ENCODE data around the gene CHST13. TPM values are rescaled to one million over a fixed set of nuclear protein-coding genes. Genes with fewer than 3 reads are reported as not detected.

CHST13 gene
- total RNA-seq, 1 experiment from 2014 or later: 1.3 TPM

- DNase-seq: no peak
- no peak for TF ChIP-seq CTCF (IDR thresholded peaks at IDR 0.05; ENCODE audit: unreplicated experiment)
- Mint-ChIP-seq H3K9me3 (ENCODE audit: low read depth, unreplicated experiment) (no peaks in the 10 kb centered on the region), H3K27me3 (ENCODE audit: unreplicated experiment) (peaks cover 32% of the 10 kb centered on the region), H3K4me3 (ENCODE audit: low read depth, unreplicated experiment) (no peak overlapping the region), H3K36me3 (ENCODE audit: insufficient read depth, unreplicated experiment) (no peaks in the 10 kb centered on the region), H3K4me1 (ENCODE audit: low read depth, unreplicated experiment) (peaks cover 8% of the 10 kb centered on the region), H3K27ac (ENCODE audit: unreplicated experiment) (no peak overlapping the region)
- CTCF ChIA-PET: interaction anchor here (1.8 kb wide), 1 partner anchor 9 kb away, joined by 4 read pairs; no protein-coding TSS in a partner anchor
- intact Hi-C loops (cut with micrococcal nuclease; ENCODE audit: unreplicated experiment): no loop called here
- BruUV-seq (replicated peaks): no TSS peak
Observed at GRCh38 chr3:126509597-126510307, 14.2 kb upstream of the CHST13 start.

GRCh38 chr3:126510308-126510910 lies 13.5 kb upstream of the CHST13 start:
- no peak overlapping the region for H3K27ac Mint-ChIP-seq (ENCODE audit: unreplicated experiment)
- H3K9me3 Mint-ChIP-seq (ENCODE audit: low read depth, unreplicated experiment): no peaks in the 10 kb centered on the region
- DNase-seq: no peak
- TF ChIP-seq CTCF (IDR thresholded peaks at IDR 0.05; ENCODE audit: unreplicated experiment): no peak
- no TSS peak for BruUV-seq (replicated peaks)
- H3K36me3 Mint-ChIP-seq (ENCODE audit: insufficient read depth, unreplicated experiment): no peaks in the 10 kb centered on the region
- H3K27me3 Mint-ChIP-seq (ENCODE audit: unreplicated experiment): peaks cover 26% of the 10 kb centered on the region
- CTCF ChIA-PET: no interaction called here
- intact Hi-C loops (cut with micrococcal nuclease; ENCODE audit: unreplicated experiment): no loop called here
- no peak overlapping the region for H3K4me3 Mint-ChIP-seq (ENCODE audit: low read depth, unreplicated experiment)
- peaks cover 8% of the 10 kb centered on the region for H3K4me1 Mint-ChIP-seq (ENCODE audit: low read depth, unreplicated experiment)

- intact Hi-C loops (cut with micrococcal nuclease; ENCODE audit: unreplicated experiment): no loop called here
- CTCF ChIA-PET: no interaction called here
- no TSS peak for BruUV-seq (replicated peaks)
- no peak for TF ChIP-seq CTCF (IDR thresholded peaks at IDR 0.05; ENCODE audit: unreplicated experiment)
- Mint-ChIP-seq H3K4me1 (ENCODE audit: low read depth, unreplicated experiment) (peaks cover 8% of the 10 kb centered on the region), H3K36me3 (ENCODE audit: insufficient read depth, unreplicated experiment) (no peaks in the 10 kb centered on the region), H3K27me3 (ENCODE audit: unreplicated experiment) (peaks cover 17% of the 10 kb centered on the region), H3K9me3 (ENCODE audit: low read depth, unreplicated experiment) (no peaks in the 10 kb centered on the region), H3K4me3 (ENCODE audit: low read depth, unreplicated experiment) (no peak overlapping the region), H3K27ac (ENCODE audit: unreplicated experiment) (no peak overlapping the region)
- no peak for DNase-seq
Observed at GRCh38 chr3:126511291-126511690, 12.7 kb upstream of the CHST13 start.

- Mint-ChIP-seq H3K36me3 (ENCODE audit: insufficient read depth, unreplicated experiment) (no peaks in the 10 kb centered on the region), H3K4me1 (ENCODE audit: low read depth, unreplicated experiment) (peaks cover 8% of the 10 kb centered on the region), H3K27ac (ENCODE audit: unreplicated experiment) (no peak overlapping the region), H3K4me3 (ENCODE audit: low read depth, unreplicated experiment) (no peak overlapping the region), H3K27me3 (ENCODE audit: unreplicated experiment) (peaks cover 15% of the 10 kb centered on the region), H3K9me3 (ENCODE audit: low read depth, unreplicated experiment) (no peaks in the 10 kb centered on the region)
- CTCF ChIA-PET: interaction anchor here (1.3 kb wide), 1 partner anchor 15 kb away, joined by 3 read pairs; no protein-coding TSS in a partner anchor
- no peak for TF ChIP-seq CTCF (IDR thresholded peaks at IDR 0.05; ENCODE audit: unreplicated experiment)
- intact Hi-C loops (cut with micrococcal nuclease; ENCODE audit: unreplicated experiment): no loop called here
- BruUV-seq (replicated peaks): no TSS peak
- DNase-seq: no peak
Observed at GRCh38 chr3:126512026-126512425, 11.9 kb upstream of the CHST13 start.

Measured in Calu3 (cell line).